Fibroblast of pulmonary artery (primary cell): ENCODE measurements around the gene MLLT10.
A peak's percentile ranks its signal among the peaks of the same experiment; 100 is the strongest.

ENCODE experiments used
- DNase-seq: peaks from one replicate; pipeline ENCODE4 v3.0.0-alpha.2; 2010; ENCODE audit warnings: low read depth
- H3K4me3 ChIP-seq: replicated peaks from 2 replicates; pipeline ENCODE4 v1.5.1; 2011; ENCODE audit warnings: low read depth, mild to moderate bottlenecking, control low read depth, low read length, moderate library complexity
- TF ChIP-seq, protein P1 (sequence below): IDR thresholded peaks from 2 replicates; pipeline ENCODE4 v1.5.1; 2011; ENCODE audit warnings: mild to moderate bottlenecking, control low read depth, low read length, inconsistent platforms; ENCODE audit errors: missing control alignments

Gene MLLT10

GRCh38 chr10:21521751-21522533, 12.1 kb upstream of the MLLT10 start:
- no peak for DNase-seq
- TF ChIP-seq, protein P1, sequence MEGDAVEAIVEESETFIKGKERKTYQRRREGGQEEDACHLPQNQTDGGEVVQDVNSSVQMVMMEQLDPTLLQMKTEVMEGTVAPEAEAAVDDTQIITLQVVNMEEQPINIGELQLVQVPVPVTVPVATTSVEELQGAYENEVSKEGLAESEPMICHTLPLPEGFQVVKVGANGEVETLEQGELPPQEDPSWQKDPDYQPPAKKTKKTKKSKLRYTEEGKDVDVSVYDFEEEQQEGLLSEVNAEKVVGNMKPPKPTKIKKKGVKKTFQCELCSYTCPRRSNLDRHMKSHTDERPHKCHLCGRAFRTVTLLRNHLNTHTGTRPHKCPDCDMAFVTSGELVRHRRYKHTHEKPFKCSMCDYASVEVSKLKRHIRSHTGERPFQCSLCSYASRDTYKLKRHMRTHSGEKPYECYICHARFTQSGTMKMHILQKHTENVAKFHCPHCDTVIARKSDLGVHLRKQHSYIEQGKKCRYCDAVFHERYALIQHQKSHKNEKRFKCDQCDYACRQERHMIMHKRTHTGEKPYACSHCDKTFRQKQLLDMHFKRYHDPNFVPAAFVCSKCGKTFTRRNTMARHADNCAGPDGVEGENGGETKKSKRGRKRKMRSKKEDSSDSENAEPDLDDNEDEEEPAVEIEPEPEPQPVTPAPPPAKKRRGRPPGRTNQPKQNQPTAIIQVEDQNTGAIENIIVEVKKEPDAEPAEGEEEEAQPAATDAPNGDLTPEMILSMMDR, result no peak
- no peak overlapping the region for H3K4me3 ChIP-seq

- TF ChIP-seq, protein P1, result no peak
- no peak for DNase-seq
- H3K4me3 ChIP-seq, result no peak overlapping the region
Observed at GRCh38 chr10:21522631-21523406, 11.2 kb upstream of the MLLT10 start.

DNA sequence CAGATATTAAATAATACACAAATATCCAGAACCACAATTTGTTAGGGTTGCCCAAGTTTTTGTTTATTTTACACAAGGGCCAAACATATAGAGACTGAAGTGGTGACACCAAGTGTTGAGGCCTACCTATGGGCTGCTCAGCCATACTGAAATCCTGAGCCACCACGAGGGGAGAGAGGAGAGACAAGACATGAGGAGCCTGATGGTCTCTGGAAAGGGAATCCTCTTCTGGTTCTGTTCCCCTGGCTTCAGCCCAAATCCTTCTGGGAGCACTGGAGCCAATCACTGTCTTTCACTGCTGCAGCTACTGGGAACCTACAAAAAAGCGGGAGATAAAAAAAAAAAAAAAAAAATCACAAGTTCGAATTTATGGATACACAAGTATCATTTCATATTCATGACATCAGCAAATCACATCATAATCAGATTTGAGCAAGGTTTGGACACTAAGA, 10.4 kb upstream of the MLLT10 start:
- TF ChIP-seq, protein P1, result no peak
- peak; percentile 29 for DNase-seq
- H3K4me3 ChIP-seq, result no peak overlapping the region

GRCh38 chr10:21524131-21524525, 9.9 kb upstream of the MLLT10 start:
- no peak for DNase-seq
- H3K4me3 ChIP-seq, result peak overlapping the region; percentile 72

GRCh38 chr10:21524526-21525366, 9.3 kb upstream of the MLLT10 start:
- peak; percentile 67 for DNase-seq
- peak overlapping the region; percentile 72 for H3K4me3 ChIP-seq
- TF ChIP-seq, protein P1, result no peak

More at GRCh38 chr10:21524131-21524525, 9.9 kb upstream of the MLLT10 start:
- TF ChIP-seq, protein P1, result no peak

DNA sequence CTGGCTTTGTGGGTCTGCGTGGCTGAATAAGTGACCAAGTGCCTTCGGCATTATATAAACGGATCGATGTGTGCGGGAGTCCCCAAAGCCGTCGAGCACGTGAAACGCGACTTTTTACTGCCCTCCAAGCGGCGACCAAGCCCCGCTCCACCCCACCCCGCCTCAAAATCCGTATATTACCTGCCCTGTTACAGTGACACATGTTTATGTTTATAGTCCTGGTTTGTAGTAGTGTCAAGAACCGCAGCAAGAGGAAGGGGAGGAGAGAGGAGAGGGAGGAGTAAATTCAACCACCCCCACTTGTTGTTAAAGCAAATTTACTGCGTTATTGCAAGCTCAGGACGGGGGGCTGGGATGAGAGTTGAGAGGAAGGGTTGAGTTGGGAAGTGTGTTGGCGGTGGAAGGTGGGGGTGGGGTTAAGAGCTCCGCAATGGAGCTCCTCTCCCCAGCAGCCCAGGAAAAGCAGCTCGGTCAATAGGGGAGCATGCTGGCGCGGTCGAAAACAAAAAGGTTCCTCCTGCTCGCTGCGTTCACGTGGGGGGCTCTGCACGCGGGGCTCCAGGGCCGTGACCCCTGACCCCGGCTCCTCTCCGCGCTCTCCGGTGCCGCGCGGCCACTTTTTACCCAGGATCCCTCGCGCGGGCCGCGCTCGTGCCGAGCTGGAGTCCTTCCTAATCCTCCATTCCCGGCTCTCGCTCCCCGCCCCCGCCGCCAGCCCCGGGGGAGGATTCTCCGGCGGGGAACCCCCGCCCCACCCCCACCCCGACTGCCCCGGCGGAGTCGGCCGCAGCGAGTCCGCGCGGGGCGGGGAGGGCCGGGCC, 8.5 kb upstream of the MLLT10 start, which contains the start of gene SKIDA1:
SKIDA1 (minus strand) TSS at position 316 of the 821 bp plus-strand sequence. CDS start 7,860 bp downstream, outside the sequence.
- DNase-seq, result peak; percentile 92

More for the DNA sequence above, 8.5 kb upstream of the MLLT10 start, which contains the start of gene SKIDA1:
- peak within 1 kb of the TSS; percentile 72 for H3K4me3 ChIP-seq
- TF ChIP-seq, protein P1, result no peak
